ENCODE results near the gene TIMM50.
A peak's percentile ranks its signal among the peaks of the same experiment; 100 is the strongest.

DNA sequence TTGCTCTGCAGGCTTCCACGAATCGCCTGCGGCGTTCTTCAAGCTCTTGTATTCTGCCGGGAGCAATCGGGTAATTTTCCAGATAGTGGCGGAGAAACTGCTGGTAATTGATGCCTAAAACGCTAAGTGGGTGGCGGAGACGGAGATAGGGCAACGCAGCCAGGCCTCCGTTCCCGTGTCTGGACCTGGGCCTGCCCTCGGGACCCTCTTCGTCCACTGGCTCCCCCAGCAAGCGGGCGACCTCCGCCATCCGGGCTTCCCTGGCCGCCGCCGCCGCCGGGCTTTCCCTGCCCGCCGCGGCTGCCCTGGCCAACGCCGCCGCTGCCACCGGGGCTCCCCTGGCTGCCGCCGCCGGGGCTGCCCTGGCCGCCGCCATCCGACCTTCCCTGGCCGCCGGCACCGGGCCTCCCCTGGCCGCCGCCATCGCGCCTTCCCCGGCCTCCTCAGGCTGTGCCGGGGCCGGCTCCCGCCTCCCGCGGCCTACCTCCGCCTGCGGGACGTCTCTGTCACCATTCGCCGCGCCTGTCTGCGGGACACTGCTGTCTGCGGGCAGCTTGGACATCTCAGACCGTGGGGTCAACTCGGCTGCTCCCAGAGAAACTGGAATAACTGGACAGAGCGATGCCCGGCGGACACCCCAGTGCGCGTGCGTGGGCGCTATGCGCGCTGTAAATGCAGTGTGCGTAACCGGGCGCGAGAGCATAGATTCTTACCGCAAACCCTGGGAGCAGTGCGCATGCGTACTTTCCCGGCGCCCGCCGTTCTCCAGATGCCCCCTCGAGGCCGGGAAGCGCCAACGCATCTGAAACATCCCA is 59.1 kb downstream of the TIMM50 start, which contains the start of gene EID2:
- TF ChIP-seq, protein P1, sequence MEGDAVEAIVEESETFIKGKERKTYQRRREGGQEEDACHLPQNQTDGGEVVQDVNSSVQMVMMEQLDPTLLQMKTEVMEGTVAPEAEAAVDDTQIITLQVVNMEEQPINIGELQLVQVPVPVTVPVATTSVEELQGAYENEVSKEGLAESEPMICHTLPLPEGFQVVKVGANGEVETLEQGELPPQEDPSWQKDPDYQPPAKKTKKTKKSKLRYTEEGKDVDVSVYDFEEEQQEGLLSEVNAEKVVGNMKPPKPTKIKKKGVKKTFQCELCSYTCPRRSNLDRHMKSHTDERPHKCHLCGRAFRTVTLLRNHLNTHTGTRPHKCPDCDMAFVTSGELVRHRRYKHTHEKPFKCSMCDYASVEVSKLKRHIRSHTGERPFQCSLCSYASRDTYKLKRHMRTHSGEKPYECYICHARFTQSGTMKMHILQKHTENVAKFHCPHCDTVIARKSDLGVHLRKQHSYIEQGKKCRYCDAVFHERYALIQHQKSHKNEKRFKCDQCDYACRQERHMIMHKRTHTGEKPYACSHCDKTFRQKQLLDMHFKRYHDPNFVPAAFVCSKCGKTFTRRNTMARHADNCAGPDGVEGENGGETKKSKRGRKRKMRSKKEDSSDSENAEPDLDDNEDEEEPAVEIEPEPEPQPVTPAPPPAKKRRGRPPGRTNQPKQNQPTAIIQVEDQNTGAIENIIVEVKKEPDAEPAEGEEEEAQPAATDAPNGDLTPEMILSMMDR (IDR thresholded peaks at IDR 0.05) = peak in 5 of 7 experiments; percentile 67 to 97 (median 84)
- peak; percentile 91 to 96 (median 94) for TF ChIP-seq POLR2AphosphoS5 (IDR thresholded peaks at IDR 0.05)
- no peak for TF ChIP-seq EP300 (IDR thresholded peaks at IDR 0.05)
- no peak for TF ChIP-seq POLR2A (IDR thresholded peaks at IDR 0.05)
